ENCODE data around the gene ZGPAT. TPM values are rescaled to one million over a fixed set of nuclear protein-coding genes. Genes with fewer than 3 reads are reported as not detected.

Gene ZGPAT
- total RNA-seq, 4 donors from 2014 or later = 13.9 to 20.0 (median 16.6) TPM

GRCh38 chr20:63733117-63733516 lies 25.3 kb downstream of the ZGPAT start:
- TF ChIP-seq CTCF (IDR thresholded peaks at IDR 0.05; ENCODE audit: low read depth) = no peak

- TF ChIP-seq CTCF (IDR thresholded peaks at IDR 0.05; ENCODE audit: low read depth) = no peak
Measured at GRCh38 chr20:63733579-63734081, 25.8 kb downstream of the ZGPAT start.

GRCh38 chr20:63734111-63734945 lies 26.5 kb downstream of the ZGPAT start:
- TF ChIP-seq CTCF (IDR thresholded peaks at IDR 0.05; ENCODE audit: low read depth) = no peak

GRCh38 chr20:63734946-63735858 lies 27.4 kb downstream of the ZGPAT start:
- no peak for TF ChIP-seq CTCF (IDR thresholded peaks at IDR 0.05; ENCODE audit: low read depth)

- no peak for TF ChIP-seq CTCF (IDR thresholded peaks at IDR 0.05; ENCODE audit: low read depth)
Measured at GRCh38 chr20:63735859-63736718, 28.2 kb downstream of the ZGPAT start, which contains the start of gene LIME1. TSS of gene LIME1 (plus strand) at chr20:63736664. CDS start at chr20:63737550, 886 bp downstream.

- no peak for TF ChIP-seq CTCF (IDR thresholded peaks at IDR 0.05; ENCODE audit: low read depth)
Measured at GRCh38 chr20:63736893-63737694, 29.3 kb downstream of the ZGPAT start.
